ENCODE results near the gene CPNE6. TPM values are rescaled to one million over a fixed set of nuclear protein-coding genes. Genes with fewer than 3 reads are reported as not detected.

The CPNE6 gene
- total RNA-seq, 1 donor from 2014 or later = not detected

GRCh38 chr14:24116128-24116814 lies 44.9 kb downstream of the CPNE6 start:
- FAIRE-seq = no peak
- no peaks in the 10 kb centered on the region for H3K27me3 ChIP-seq (ENCODE audit: control insufficient read depth, insufficient read depth, low read length)

GRCh38 chr14:24117179-24117578 lies 45.8 kb downstream of the CPNE6 start:
- Histone ChIP-seq H3K27me3 (ENCODE audit: control insufficient read depth, insufficient read depth, low read length) (no peaks in the 10 kb centered on the region), H3K36me3 (ENCODE audit: control insufficient read depth, insufficient read depth, low read length) (peaks cover 29% of the 10 kb centered on the region), H3K4me3 (ENCODE audit: low read depth, low read length) (no peak overlapping the region)
- no peak for TF ChIP-seq CTCF (IDR thresholded peaks at IDR 0.05; ENCODE audit: insufficient read depth, low read length, severe bottlenecking)
- no peak for FAIRE-seq
- DNase-seq (ENCODE audit: low read depth) = no peak

More at GRCh38 chr14:24116128-24116814, 44.9 kb downstream of the CPNE6 start:
- DNase-seq (ENCODE audit: low read depth) = no peak
- Histone ChIP-seq H3K36me3 (ENCODE audit: control insufficient read depth, insufficient read depth, low read length) (peaks cover 28% of the 10 kb centered on the region), H3K4me3 (ENCODE audit: low read depth, low read length) (peak overlapping the region; percentile 63)
- no peak for TF ChIP-seq CTCF (IDR thresholded peaks at IDR 0.05; ENCODE audit: insufficient read depth, low read length, severe bottlenecking)

DNA sequence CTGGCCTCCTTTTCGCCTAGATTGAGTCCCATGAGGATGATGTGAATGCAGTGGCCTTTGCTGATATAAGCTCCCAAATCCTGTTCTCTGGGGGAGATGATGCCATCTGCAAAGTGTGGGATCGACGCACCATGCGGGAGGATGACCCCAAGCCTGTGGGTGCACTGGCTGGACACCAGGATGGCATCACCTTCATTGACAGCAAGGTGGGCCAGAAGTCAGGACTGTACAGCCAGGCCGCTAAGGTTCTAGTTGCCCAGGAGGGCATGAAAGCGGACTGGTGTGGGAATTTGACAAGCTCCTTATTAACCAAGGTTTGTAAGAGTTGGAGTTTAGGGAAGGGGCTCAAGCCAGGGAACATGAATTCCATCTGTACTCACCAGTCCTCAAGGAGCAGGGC lies 48.3 kb downstream of the CPNE6 start:
- no peak for TF ChIP-seq CTCF (IDR thresholded peaks at IDR 0.05; ENCODE audit: insufficient read depth, low read length, severe bottlenecking)
- no peak for FAIRE-seq
- peaks cover 33% of the 10 kb centered on the region for H3K36me3 ChIP-seq (ENCODE audit: control insufficient read depth, insufficient read depth, low read length)

GRCh38 chr14:24121210-24121609 lies 49.8 kb downstream of the CPNE6 start:
- Histone ChIP-seq H3K4me3 (ENCODE audit: low read depth, low read length) (no peak overlapping the region), H3K36me3 (ENCODE audit: control insufficient read depth, insufficient read depth, low read length) (peaks cover 33% of the 10 kb centered on the region), H3K27me3 (ENCODE audit: control insufficient read depth, insufficient read depth, low read length) (no peaks in the 10 kb centered on the region)
- no peak for DNase-seq (ENCODE audit: low read depth)
- no peak for FAIRE-seq
- TF ChIP-seq CTCF (IDR thresholded peaks at IDR 0.05; ENCODE audit: insufficient read depth, low read length, severe bottlenecking) = no peak

More for the DNA sequence above, 48.3 kb downstream of the CPNE6 start:
- DNase-seq (ENCODE audit: low read depth) = no peak
- no peaks in the 10 kb centered on the region for H3K27me3 ChIP-seq (ENCODE audit: control insufficient read depth, insufficient read depth, low read length)
- H3K4me3 ChIP-seq (ENCODE audit: low read depth, low read length) = no peak overlapping the region

- Histone ChIP-seq H3K36me3 (ENCODE audit: control insufficient read depth, insufficient read depth, low read length) (peaks cover 28% of the 10 kb centered on the region), H3K4me3 (ENCODE audit: low read depth, low read length) (no peak overlapping the region), H3K27me3 (ENCODE audit: control insufficient read depth, insufficient read depth, low read length) (no peaks in the 10 kb centered on the region)
- no peak for FAIRE-seq
- DNase-seq (ENCODE audit: low read depth) = no peak
- no peak for TF ChIP-seq CTCF (IDR thresholded peaks at IDR 0.05; ENCODE audit: insufficient read depth, low read length, severe bottlenecking)
Observed at GRCh38 chr14:24122416-24122815, 51.1 kb downstream of the CPNE6 start.

DNA sequence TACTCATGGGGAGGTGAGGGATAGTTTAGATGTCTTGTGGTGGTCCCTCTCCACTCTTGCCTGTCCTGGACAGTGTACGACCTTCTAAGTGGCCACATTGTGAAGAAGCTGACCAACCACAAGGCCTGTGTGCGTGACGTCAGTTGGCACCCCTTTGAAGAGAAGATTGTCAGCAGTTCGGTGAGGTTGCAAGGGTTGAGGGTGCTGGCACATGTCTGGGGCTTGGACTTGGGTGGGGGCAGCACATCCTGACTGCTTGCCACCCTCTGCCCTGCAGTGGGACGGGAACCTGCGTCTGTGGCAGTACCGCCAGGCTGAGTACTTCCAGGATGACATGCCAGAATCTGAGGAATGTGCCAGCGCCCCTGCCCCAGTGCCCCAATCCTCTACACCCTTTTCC lies 51.5 kb downstream of the CPNE6 start:
- no peaks in the 10 kb centered on the region for H3K27me3 ChIP-seq (ENCODE audit: control insufficient read depth, insufficient read depth, low read length)
- DNase-seq (ENCODE audit: low read depth) (no peak), FAIRE-seq (no peak)
- no peak overlapping the region for H3K4me3 ChIP-seq (ENCODE audit: low read depth, low read length)
- peaks cover 25% of the 10 kb centered on the region for H3K36me3 ChIP-seq (ENCODE audit: control insufficient read depth, insufficient read depth, low read length)
- TF ChIP-seq CTCF (IDR thresholded peaks at IDR 0.05; ENCODE audit: insufficient read depth, low read length, severe bottlenecking) = no peak
